Right lobe of liver (tissue), 6 donors: Measurements from ENCODE around the gene DUSP1. TPM values are rescaled to one million over a fixed set of nuclear protein-coding genes. Genes with fewer than 3 reads are reported as not detected.

Experiments used
- ATAC-seq, 4 donors: fragments of 200-7000 bp; cut with Tn5 transposase; one replicate each; pipeline ENCODE4 v1.9.1; 2020; ENCODE audit warnings: mild to moderate bottlenecking in 4 of 4, moderate library complexity in 4 of 4
- DNase-seq, 3 donors: peaks; one replicate each; pipeline ENCODE4 v3.0.0-alpha.2; 2020
- H3K27ac ChIP-seq, 3 donors: fragments of 200-600 bp; one replicate each; pipeline ENCODE4 v1.8.0; 2022
- H3K27me3 ChIP-seq, 2 donors: fragments of 200-600 bp; one replicate each; pipeline ENCODE4 v1.8.0; 2022
- H3K36me3 ChIP-seq, 4 donors: fragments of 200-600 bp; sonication (generic) in 1 of 4; one replicate each; pipeline versions ENCODE4 v1.5.1 to v1.8.0; 2017 to 2022; ENCODE audit warnings: control low read depth in 1 of 4
- H3K4me1 ChIP-seq, 4 donors: fragments of 200-600 bp; sonication (generic) in 1 of 4; one replicate each; pipeline versions ENCODE4 v1.5.1 to v1.8.0; 2017 to 2022; ENCODE audit warnings: control low read depth in 1 of 4
- H3K4me3 ChIP-seq, 3 donors: fragments of 200-600 bp; one replicate each; pipeline ENCODE4 v1.8.0; 2022
- H3K9me3 ChIP-seq, 4 donors: fragments of 200-600 bp; sonication (generic) in 1 of 4; one replicate each; pipeline versions ENCODE4 v1.5.1 to v1.8.0; 2017 to 2022; ENCODE audit warnings: control low read depth in 1 of 4
- POLR2A ChIP-seq: fragments of 450-650 bp; IDR thresholded peaks from one replicate; pipeline ENCODE4 v1.6.1; 2017; ENCODE audit warnings: antibody characterized with exemption, mild to moderate bottlenecking
- WGBS: methylation state at CpG from one replicate; pipeline ENCODE4 v1.1.6; 2018; ENCODE audit warnings: low coverage, low lambda C conversion rate; ENCODE audit not compliant: insufficient coverage; ENCODE audit errors: missing lambda C conversion rate; 5-methylcytosine and 5-hydroxymethylcytosine counted together
- intact Hi-C, 2 donors: fragments of 100-400 bp; cut with DNase I; formaldehyde crosslinking; loops; one replicate each; pipeline versions ENCODE4 v1.11.2 to v1.14.1; 2022
- total RNA-seq, 6 experiments: library from RNA; depleted of rRNA in 2 of 6; stranded (reverse); fragments of >200 nt in 2 of 6; fragmentation: NEBNext Ultra II Directional in 3 of 6; extraction: Animal tissue kit (Norgen Biotek cat#: 25700) in 3 of 6; gene quantifications; one replicate each; pipeline versions ENCODE4 v1.1.0 to v1.2.4, GENCODE V29; 2016 to 2023
- TF ChIP-seq, protein P1 (sequence below), 4 donors: fragments of 200-600 bp in 3 of 4; fragments of 450-650 bp in 1 of 4; IDR thresholded peaks; one replicate each; pipeline versions ENCODE4 v1.5.1 to v1.8.0; 2016 to 2022; ENCODE audit warnings: antibody characterized with exemption in 4 of 4, mild to moderate bottlenecking in 2 of 4
- donor health status: DM: no; HTN: yes; CAD: no.
- donor health status: DM: no; HTN: no; CAD: no.
- donor health status: DM: no; HTN: no; CAD: no.
- donor health status: DM: no; HTN: yes; CAD: no.
- donor health status: DM: no; HTN: yes; CAD: no.

DUSP1 gene
- total RNA-seq, 6 experiments from 2014 or later = 106 to 407 (median 232) TPM

- no peak overlapping the region for H3K4me3 ChIP-seq
- no peak for DNase-seq
- peaks cover 0 to 13% (median 4%) of the 10 kb centered on the region in 4 donors for H3K4me1 ChIP-seq
- no peak overlapping the region for H3K27ac ChIP-seq
- WGBS = 83% methylated on average over 4 of the region's 4 CpGs
- H3K27me3 ChIP-seq = no peaks in the 10 kb centered on the region
- H3K9me3 ChIP-seq = no peaks in the 10 kb centered on the region
- TF ChIP-seq POLR2A = no peak
- TF ChIP-seq, protein P1, sequence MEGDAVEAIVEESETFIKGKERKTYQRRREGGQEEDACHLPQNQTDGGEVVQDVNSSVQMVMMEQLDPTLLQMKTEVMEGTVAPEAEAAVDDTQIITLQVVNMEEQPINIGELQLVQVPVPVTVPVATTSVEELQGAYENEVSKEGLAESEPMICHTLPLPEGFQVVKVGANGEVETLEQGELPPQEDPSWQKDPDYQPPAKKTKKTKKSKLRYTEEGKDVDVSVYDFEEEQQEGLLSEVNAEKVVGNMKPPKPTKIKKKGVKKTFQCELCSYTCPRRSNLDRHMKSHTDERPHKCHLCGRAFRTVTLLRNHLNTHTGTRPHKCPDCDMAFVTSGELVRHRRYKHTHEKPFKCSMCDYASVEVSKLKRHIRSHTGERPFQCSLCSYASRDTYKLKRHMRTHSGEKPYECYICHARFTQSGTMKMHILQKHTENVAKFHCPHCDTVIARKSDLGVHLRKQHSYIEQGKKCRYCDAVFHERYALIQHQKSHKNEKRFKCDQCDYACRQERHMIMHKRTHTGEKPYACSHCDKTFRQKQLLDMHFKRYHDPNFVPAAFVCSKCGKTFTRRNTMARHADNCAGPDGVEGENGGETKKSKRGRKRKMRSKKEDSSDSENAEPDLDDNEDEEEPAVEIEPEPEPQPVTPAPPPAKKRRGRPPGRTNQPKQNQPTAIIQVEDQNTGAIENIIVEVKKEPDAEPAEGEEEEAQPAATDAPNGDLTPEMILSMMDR (IDR thresholded peaks at IDR 0.05) = no peak
- intact Hi-C loops = no loop called here
- no peak for ATAC-seq
- no peaks in the 10 kb centered on the region for H3K36me3 ChIP-seq
Observed at GRCh38 chr5:172802567-172803176, 31.7 kb upstream of the DUSP1 start.

DNA sequence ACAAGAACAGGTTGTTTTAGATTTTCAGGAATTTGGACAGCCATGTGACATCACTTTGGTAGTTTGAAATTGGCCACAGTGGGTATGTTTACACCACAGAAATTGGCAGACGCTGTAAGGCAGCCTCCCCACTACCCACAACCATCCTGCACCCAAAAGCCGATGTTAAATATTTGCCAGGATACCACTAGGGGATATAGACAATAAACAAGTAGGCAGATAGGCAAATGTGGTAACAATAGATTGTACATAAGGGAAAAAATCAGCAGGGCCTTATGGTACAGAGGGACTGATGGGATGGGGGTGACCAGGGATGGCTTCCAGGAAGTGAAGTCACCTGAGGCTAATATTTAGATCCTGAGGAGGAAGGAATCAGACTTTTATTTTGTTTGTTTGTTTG is 31.1 kb upstream of the DUSP1 start:
- no peak for ATAC-seq
- H3K4me1 ChIP-seq = peaks cover 0 to 12% (median 6%) of the 10 kb centered on the region in 4 donors
- 74% methylated on average over 2 of the region's 2 CpGs for WGBS
- no peak overlapping the region for H3K27ac ChIP-seq
- no peak for TF ChIP-seq POLR2A
- TF ChIP-seq, protein P1 (IDR thresholded peaks at IDR 0.05) = no peak
- no peak for DNase-seq
- intact Hi-C loops = no loop called here
- no peaks in the 10 kb centered on the region for H3K9me3 ChIP-seq
- H3K27me3 ChIP-seq = no peaks in the 10 kb centered on the region
- H3K4me3 ChIP-seq = no peak overlapping the region
- H3K36me3 ChIP-seq = no peaks in the 10 kb centered on the region

DNA sequence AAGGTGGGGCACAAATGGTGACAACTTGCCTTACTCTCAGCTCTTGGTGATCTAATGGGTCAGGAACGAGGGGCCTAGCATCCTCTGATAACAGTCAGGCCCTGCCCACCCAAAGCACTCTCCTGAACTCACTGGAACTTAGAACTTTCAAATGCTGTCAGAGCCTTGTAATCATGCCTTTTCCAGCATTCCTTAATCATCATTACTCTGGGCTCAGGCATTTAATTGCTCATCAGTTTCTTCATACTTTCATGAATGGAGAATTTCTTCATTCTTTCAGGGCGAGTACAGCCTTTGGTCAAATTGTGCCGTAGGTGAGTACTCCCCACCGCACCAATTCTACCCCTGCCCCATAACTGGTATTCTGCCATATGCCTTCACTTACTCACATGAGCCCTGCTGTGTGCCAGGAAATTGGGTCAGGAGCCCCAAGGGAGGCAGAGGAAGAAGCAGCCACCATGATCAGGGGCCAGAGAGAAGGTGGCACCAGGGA is 30.2 kb upstream of the DUSP1 start:
- no peaks in the 10 kb centered on the region for H3K36me3 ChIP-seq
- no peak for DNase-seq
- ATAC-seq = peak in 1 of 4 donors; percentile 39
- peaks cover 0 to 8% (median 4%) of the 10 kb centered on the region in 4 donors for H3K4me1 ChIP-seq
- WGBS = 71% methylated on average over 2 of the region's 4 CpGs
- intact Hi-C loops = no loop called here
- TF ChIP-seq, protein P1 (IDR thresholded peaks at IDR 0.05) = no peak
- TF ChIP-seq POLR2A = no peak
- no peaks in the 10 kb centered on the region for H3K9me3 ChIP-seq
- H3K4me3 ChIP-seq = no peak overlapping the region
- peak overlapping the region in 2 of 3 donors; percentile 63 to 66 for H3K27ac ChIP-seq
- no peaks in the 10 kb centered on the region for H3K27me3 ChIP-seq

DNA sequence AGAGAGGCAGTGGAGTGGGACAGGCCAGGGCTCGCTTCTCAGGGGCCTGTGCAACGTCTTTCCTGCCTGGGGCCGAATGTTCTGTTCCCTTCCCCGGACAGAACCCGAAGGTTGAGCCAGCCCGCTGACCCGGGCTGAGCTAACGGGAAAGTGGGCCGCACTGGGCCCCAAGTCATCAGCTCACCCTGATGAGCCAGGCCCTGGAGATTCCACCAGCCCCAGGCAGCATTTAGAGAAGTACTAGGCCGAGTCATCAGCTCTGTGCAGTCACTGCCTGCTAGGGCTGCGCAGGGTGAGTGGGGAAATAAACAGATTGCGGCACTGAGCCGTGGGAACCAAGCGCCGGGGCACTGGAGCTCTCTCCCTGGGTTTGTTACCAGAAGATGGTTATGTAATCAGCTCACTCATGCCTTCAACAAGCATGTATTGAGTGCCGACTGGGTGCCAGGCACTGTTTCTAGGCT is 29.1 kb upstream of the DUSP1 start:
- 83% methylated on average over 3 of the region's 16 CpGs for WGBS
- TF ChIP-seq POLR2A = no peak
- TF ChIP-seq, protein P1 (IDR thresholded peaks at IDR 0.05) = no peak
- Histone ChIP-seq H3K36me3 (no peaks in the 10 kb centered on the region), H3K9me3 (no peaks in the 10 kb centered on the region), H3K27ac (peak overlapping the region; percentile 26 to 66 (median 63)), H3K4me3 (no peak overlapping the region), H3K4me1 (peaks cover 0 to 8% (median 4%) of the 10 kb centered on the region in 4 donors), H3K27me3 (no peaks in the 10 kb centered on the region)
- peak; percentile 52 to 79 (median 64) for ATAC-seq
- peak; percentile 70 to 81 (median 75) for DNase-seq
- intact Hi-C loops = no loop called here
